OCI-LY7 (cell line): Measurements from ENCODE around the gene ZNF441. TPM values are rescaled to one million over a fixed set of nuclear protein-coding genes. Genes with fewer than 3 reads are reported as not detected.

Experiments used
- BruUV-seq: library from RNA; stranded (reverse); fragments of 400-500 nt; replicated peaks from 2 replicates; lab custom pipeline; 2021; lab: Mats Ljungman, UMichigan
- CTCF ChIA-PET: fragments of 300-600 bp; sonication (Branson Sonifier 250); formaldehyde crosslinking; loops from one replicate; lab custom pipeline; 2022; ENCODE audit warnings: antibody characterized with exemption; ENCODE audit not compliant: unreplicated experiment; lab: Charles Lee
- POLR2A ChIA-PET: fragments of 300-600 bp; sonication (Branson Sonifier 250); formaldehyde crosslinking; loops from one replicate; lab custom pipeline; 2022; ENCODE audit warnings: antibody characterized with exemption; lab: Charles Lee
- DNase-seq: peaks from one replicate; pipeline ENCODE4 v3.0.0-alpha.2; 2015; ENCODE audit warnings: low spot score
- H2AFZ ChIP-seq: fragments of 200-600 bp; sonication (generic), shearing (Covaris generic); 2 replicates; pipeline ENCODE4 v1.6.1; 2014; ENCODE audit warnings: mild to moderate bottlenecking, antibody characterized with exemption, low read length, moderate library complexity
- H3K27ac ChIP-seq: fragments of 200-600 bp; sonication (generic); 2 replicates; pipeline ENCODE4 v1.5.1; 2014; ENCODE audit warnings: mixed run types, low read depth, mild to moderate bottlenecking, moderate library complexity, low read length, inconsistent platforms; ENCODE audit not compliant: poor library complexity, severe bottlenecking
- H3K36me3 ChIP-seq: fragments of 200-600 bp; sonication (generic); 2 replicates; pipeline ENCODE4 v1.6.1; 2014; ENCODE audit warnings: mild to moderate bottlenecking, antibody characterized with exemption, low read length, moderate library complexity, mixed read lengths; ENCODE audit not compliant: insufficient read depth
- H3K4me1 ChIP-seq: fragments of 200-600 bp; sonication (generic); 2 replicates; pipeline ENCODE4 v1.5.1; 2014; ENCODE audit warnings: mild to moderate bottlenecking, low read length; ENCODE audit not compliant: insufficient read depth, poor library complexity, severe bottlenecking
- H3K4me2 ChIP-seq: fragments of 200-600 bp; sonication (generic); 2 replicates; pipeline ENCODE4 v1.6.1; 2014; ENCODE audit warnings: mild to moderate bottlenecking, low read length
- H3K4me3 ChIP-seq: fragments of 200-600 bp; sonication (generic); 2 replicates; pipeline ENCODE4 v1.5.1; 2014; ENCODE audit warnings: mild to moderate bottlenecking, low read depth, low read length; ENCODE audit not compliant: poor library complexity, severe bottlenecking
- H3K79me2 ChIP-seq: fragments of 200-600 bp; sonication (generic); 2 replicates; pipeline ENCODE4 v1.6.1; 2016; ENCODE audit warnings: low read depth, mild to moderate bottlenecking, low read length, moderate library complexity, mixed read lengths; ENCODE audit not compliant: insufficient read depth
- H3K9me2 ChIP-seq: fragments of 200-600 bp; sonication (generic); 2 replicates; pipeline ENCODE4 v1.6.1; 2016; ENCODE audit warnings: mild to moderate bottlenecking, low read length, mixed read lengths; ENCODE audit not compliant: insufficient read depth
- H3K9me3 ChIP-seq: fragments of 200-600 bp; sonication (generic); 2 replicates; pipeline ENCODE4 v1.6.1; 2014; ENCODE audit warnings: mild to moderate bottlenecking, mixed run types, low read length, mixed read lengths
- H4K20me1 ChIP-seq: fragments of 200-600 bp; sonication (generic); 2 replicates; pipeline ENCODE4 v1.6.1; 2014; ENCODE audit warnings: mild to moderate bottlenecking, antibody characterized with exemption, low read length, moderate library complexity, mixed read lengths; ENCODE audit not compliant: insufficient read depth
- EZH2phosphoT487 ChIP-seq: fragments of 200-600 bp; sonication (generic); IDR thresholded peaks from 2 replicates; pipeline ENCODE4 v1.6.1; 2018; ENCODE audit warnings: low read depth, borderline replicate concordance, mild to moderate bottlenecking, mixed run types, antibody characterized with exemption, low read length, moderate library complexity, mixed read lengths
- intact Hi-C: fragments of 100-400 bp; cut with micrococcal nuclease; formaldehyde crosslinking; loops from one replicate; pipeline ENCODE4 v1.10.0; 2022; ENCODE audit not compliant: unreplicated experiment
- total RNA-seq, 2 experiments: library from RNA; depleted of rRNA in 1 of 2; stranded (reverse); fragments of >200 nt in 1 of 2; shearing (Covaris generic) in 1 of 2; gene quantifications; 2 replicates each; pipeline ENCODE4 v1.2.3, GENCODE V29; 2014 to 2022
- TF ChIP-seq, protein P1 (sequence below): fragments of 200-600 bp; sonication (generic); conservative IDR thresholded peaks from 2 replicates; pipeline ENCODE4 v1.5.1; 2014; ENCODE audit warnings: mild to moderate bottlenecking, antibody characterized with exemption, low read length, moderate library complexity, mixed read lengths

The ZNF441 gene
- total RNA-seq, 2 experiments from 2014 or later, result 8.4 to 14.5 TPM

DNA sequence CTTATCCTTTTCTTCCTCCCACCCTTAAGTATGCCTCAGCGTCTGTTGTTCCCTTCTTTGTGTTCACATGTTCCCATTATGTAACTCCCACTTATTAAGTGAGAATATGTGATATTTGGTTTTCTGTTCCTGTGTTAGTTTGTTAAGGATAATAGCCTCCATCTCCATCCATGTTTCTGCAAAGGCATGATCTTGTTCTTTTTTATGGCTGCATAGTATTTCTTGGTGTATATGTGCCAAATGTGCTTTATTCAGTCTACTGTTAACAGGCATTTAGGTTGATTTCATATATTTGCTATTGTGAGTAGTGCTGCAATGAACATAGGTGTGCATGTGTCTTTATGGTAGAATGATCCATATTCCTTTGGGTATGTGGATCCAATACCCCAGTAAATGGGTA, 3.2 kb upstream of the ZNF441 start:
- no peaks in the 10 kb centered on the region for H4K20me1 ChIP-seq
- H3K27ac ChIP-seq, result no peak overlapping the region
- intact Hi-C loops, result no loop called here
- no peak for TF ChIP-seq EZH2phosphoT487
- TF ChIP-seq, protein P1, sequence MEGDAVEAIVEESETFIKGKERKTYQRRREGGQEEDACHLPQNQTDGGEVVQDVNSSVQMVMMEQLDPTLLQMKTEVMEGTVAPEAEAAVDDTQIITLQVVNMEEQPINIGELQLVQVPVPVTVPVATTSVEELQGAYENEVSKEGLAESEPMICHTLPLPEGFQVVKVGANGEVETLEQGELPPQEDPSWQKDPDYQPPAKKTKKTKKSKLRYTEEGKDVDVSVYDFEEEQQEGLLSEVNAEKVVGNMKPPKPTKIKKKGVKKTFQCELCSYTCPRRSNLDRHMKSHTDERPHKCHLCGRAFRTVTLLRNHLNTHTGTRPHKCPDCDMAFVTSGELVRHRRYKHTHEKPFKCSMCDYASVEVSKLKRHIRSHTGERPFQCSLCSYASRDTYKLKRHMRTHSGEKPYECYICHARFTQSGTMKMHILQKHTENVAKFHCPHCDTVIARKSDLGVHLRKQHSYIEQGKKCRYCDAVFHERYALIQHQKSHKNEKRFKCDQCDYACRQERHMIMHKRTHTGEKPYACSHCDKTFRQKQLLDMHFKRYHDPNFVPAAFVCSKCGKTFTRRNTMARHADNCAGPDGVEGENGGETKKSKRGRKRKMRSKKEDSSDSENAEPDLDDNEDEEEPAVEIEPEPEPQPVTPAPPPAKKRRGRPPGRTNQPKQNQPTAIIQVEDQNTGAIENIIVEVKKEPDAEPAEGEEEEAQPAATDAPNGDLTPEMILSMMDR, result no peak
- POLR2A ChIA-PET, result no interaction called here
- no peaks in the 10 kb centered on the region for H3K36me3 ChIP-seq
- no peak overlapping the region for H3K4me3 ChIP-seq
- no peak overlapping the region for H3K4me2 ChIP-seq
- CTCF ChIA-PET, result no interaction called here
- peaks cover 13% of the 10 kb centered on the region for H3K4me1 ChIP-seq
- DNase-seq, result no peak
- no peaks in the 10 kb centered on the region for H3K79me2 ChIP-seq
- H3K9me3 ChIP-seq, result peaks cover 10% of the 10 kb centered on the region; the same call in 1 of the 2 replicates
- no TSS peak for BruUV-seq
- H2AFZ ChIP-seq, result no peak overlapping the region
- no peaks in the 10 kb centered on the region for H3K9me2 ChIP-seq

DNA sequence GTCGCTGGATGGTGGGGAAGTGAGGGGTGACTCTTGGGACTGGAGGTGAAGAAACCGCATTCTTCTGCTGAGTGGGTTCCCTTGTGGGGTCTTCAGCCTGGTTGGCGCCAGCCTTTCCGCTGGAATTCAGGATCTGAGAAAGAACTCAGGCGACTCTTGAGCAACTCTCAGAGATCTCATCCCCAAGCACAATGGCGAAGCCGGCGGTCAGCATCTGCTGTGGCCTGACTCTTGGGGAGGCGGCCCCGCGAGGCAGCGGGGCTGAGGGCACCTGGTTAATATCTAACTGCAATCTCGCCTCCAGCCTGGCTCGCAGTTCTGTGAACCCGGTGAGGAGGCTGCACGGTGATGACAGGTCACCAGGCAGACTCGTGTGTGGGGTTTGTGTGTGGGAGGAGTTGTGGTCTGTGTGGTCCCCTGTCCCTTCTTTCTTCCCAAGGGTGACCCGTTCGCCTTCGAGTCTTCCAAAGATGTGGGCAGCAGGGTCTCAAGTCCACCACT, 883 bp downstream of the ZNF441 start:
- H3K9me2 ChIP-seq, result no peaks in the 10 kb centered on the region
- no peaks in the 10 kb centered on the region for H3K79me2 ChIP-seq
- no peak for TF ChIP-seq EZH2phosphoT487
- TF ChIP-seq, protein P1, result no peak
- peak; percentile 53 for DNase-seq
- peaks cover 23% of the 10 kb centered on the region; the same call in 1 of the 2 replicates for H3K9me3 ChIP-seq
- H3K4me1 ChIP-seq, result peaks cover 14% of the 10 kb centered on the region
- intact Hi-C loops, result no loop called here
- H3K36me3 ChIP-seq, result peaks cover 15% of the 10 kb centered on the region; the same call in 1 of the 2 replicates
- POLR2A ChIA-PET, result no interaction called here
- BruUV-seq, result no TSS peak
- CTCF ChIA-PET, result no interaction called here
- H2AFZ ChIP-seq, result peak overlapping the region; percentile 97
- H3K27ac ChIP-seq, result peak overlapping the region; percentile 28
- H3K4me2 ChIP-seq, result peak overlapping the region; percentile 70
- no peaks in the 10 kb centered on the region for H4K20me1 ChIP-seq
- H3K4me3 ChIP-seq, result peak overlapping the region; percentile 96

DNA sequence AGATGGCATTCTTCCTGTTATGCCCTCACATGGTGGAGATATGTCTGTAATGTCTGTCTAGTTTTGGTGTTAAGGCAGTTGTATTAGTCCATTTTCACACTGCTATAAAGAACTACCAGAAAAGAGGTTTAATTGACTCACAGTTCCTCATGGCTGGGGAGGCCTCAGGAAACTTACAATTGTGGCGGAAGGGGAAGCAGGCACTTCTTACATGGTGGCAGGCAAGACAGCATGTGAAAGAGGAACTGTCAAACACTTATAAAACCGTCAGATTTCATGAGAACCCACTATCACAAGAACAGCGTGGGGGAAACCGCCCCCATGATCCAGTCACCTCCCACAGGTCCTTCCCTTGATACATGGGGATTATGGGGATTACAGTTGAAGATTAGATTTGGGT, 3.2 kb downstream of the ZNF441 start:
- DNase-seq, result no peak
- TF ChIP-seq, protein P1, result no peak
- TF ChIP-seq EZH2phosphoT487, result no peak
- intact Hi-C loops, result no loop called here
- H3K4me3 ChIP-seq, result no peak overlapping the region
- BruUV-seq, result no TSS peak
- ChIA-PET CTCF (no interaction called here), POLR2A (no interaction called here)
- no peak overlapping the region for H2AFZ ChIP-seq
- no peaks in the 10 kb centered on the region for H3K79me2 ChIP-seq
- peaks cover 14% of the 10 kb centered on the region for H3K4me1 ChIP-seq
- H3K27ac ChIP-seq, result no peak overlapping the region
- peaks cover 15% of the 10 kb centered on the region; the same call in 1 of the 2 replicates for H3K36me3 ChIP-seq
- no peak overlapping the region for H3K4me2 ChIP-seq
- H3K9me3 ChIP-seq, result peaks cover 13% of the 10 kb centered on the region; the same call in 1 of the 2 replicates
- H3K9me2 ChIP-seq, result no peaks in the 10 kb centered on the region
- H4K20me1 ChIP-seq, result no peaks in the 10 kb centered on the region
